Frontal cortex (tissue), 4 donors: Measurements from ENCODE around the gene AKAP6. TPM values are rescaled to one million over a fixed set of nuclear protein-coding genes. Genes with fewer than 3 reads are reported as not detected.

ENCODE experiments used
- DNase-seq, 2 donors: peaks; one replicate each; pipeline ENCODE4 v3.0.0; 2012; ENCODE audit warnings: low spot score in 2 of 2
- FAIRE-seq: peaks from 2 replicates; lab custom pipeline; 2012; peaks lifted over from hg19 to GRCh38; lab: Jason Lieb, UNC
- total RNA-seq: library from RNA; depleted of rRNA; stranded (reverse); fragments of >200 nt; gene quantifications from one replicate; pipeline ENCODE4 v1.2.3, GENCODE V29; 2014
- donor health status: control.
- donor health status: control.
- donor health status: control.

The AKAP6 gene
- total RNA-seq, 1 donor from 2014 or later, result 102 TPM

DNA sequence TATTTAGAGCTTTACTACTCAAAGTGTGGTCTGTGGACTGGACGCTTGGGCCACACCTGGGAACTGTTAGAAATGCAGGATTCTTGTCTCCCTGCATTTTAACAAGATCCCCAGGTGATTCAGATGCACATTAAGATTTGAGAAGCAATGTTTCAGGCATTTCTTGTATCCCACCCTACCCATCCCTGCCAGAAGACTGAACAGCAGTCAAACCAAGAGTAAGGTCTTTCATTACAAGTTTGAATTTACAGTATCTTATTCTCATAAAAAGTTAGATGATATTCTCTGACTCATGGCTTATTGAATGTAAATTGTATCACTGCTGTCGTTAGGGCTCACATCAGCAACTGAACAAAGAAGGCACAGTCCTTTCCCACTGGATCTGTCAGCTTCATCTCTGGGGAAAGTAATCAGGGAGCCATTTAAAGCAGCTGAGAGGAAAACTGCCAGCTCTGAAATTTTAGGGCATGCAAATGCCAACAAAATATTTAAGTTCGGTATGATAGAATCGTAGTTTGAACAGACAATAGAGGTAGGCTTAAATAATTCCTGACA lies 141.1 kb downstream of the AKAP6 start:
- DNase-seq, result no peak

GRCh38 chr14:32471181-32471580 lies 142.1 kb downstream of the AKAP6 start:
- FAIRE-seq (no peak), DNase-seq (no peak)

More for the DNA sequence above, 141.1 kb downstream of the AKAP6 start:
- FAIRE-seq, result no peak

DNA sequence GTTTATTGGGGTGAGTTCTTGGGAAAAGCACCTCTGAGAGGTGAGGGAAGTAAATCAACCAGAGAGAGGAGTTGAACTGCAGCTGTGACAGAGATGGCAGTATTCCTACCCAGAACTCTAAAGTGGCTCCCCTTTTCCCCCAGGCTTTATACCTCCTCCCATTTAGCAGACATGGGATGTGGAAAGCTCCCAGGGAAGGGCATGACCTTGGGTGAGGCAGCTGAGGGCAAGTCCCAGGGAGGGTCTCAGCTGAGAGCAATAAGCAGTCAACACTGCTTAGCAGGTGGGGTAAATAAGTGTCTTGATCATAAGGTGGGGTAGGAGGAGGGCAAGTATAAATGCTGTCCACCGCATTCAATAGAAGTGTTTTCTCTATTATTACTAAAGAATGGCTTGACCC lies 143.0 kb downstream of the AKAP6 start:
- FAIRE-seq (no peak), DNase-seq (no peak)

DNA sequence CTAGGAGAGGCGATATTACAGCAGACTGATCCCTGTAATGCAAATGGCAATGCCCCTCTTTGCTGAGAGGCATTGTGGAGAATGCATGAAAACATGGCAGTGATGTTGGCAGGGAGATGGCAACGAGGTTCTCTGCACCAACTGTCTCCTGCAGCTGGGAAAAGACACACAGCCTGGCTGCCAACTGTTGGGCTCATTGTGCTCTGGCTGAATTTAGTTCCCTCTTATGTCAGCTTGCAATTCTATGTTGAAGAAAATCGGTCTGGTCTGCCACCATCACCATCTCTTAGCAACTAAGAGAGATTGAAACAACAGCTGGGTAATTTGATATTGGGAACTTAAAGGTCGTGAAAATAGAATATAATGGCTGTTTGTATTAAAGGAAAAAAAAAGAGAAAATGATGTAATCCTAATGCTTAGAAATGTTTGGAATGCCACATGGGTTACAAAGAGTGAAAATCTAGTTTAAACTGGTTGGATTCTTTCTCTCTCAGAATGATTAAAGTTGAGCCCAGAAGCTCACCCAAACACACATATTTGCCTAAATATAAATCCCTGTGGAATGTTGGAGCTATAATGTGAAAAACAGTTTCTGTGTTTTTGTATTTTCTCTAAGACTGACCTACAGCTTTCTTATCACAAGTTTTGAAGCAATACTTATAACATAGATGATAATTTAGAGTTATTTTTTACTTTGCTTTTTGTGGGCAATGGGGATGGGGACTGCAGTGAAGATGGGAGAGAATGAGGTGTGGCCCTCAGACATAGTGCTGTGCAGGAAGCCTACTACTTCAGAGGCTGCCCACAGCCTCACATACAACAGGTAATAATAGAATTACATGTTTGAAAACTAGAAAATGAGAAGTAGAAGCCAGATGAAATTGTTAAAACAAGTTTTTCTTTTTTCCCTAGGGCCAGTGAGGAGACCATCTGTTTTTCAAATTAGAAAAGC lies 143.7 kb downstream of the AKAP6 start:
- FAIRE-seq (no peak), DNase-seq (no peak)

- FAIRE-seq (no peak), DNase-seq (no peak)
These were observed 144.4 kb downstream of the AKAP6 start for GRCh38 chr14:32473464-32473855.

DNA sequence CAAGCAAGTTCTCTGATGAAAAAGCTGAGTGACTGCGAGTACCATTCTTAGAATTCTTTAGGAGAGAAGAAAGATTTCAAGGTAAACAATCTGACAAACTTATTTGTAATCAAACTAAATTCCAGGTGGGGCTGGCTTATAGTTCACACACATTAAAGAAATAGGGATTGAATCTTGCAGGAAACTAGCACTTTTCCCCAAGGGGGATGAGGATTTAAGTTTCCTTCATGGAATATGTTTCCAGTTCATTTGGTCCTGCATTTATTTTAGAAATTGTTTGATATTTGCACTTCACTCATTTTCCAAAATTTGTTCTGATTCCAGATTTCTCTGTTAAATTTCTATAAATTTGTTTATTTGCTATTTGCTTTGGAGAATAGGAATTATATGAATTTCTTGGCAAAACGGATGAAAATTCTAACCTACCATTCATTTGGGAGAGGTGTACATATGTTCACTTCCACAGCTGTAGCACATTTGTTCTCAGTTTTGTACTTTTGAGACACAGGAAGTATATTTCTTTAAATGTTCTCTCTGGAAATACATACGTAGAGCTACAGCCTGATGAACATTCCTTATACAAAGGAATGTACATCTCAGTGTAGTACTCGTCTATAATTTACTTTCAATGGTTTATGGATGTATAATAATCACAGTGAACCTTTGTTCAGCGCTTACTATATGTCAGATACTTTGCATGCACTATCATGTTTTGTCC lies 145.5 kb downstream of the AKAP6 start:
- DNase-seq (no peak), FAIRE-seq (no peak)

GRCh38 chr14:32476532-32476931 lies 147.4 kb downstream of the AKAP6 start:
- no peak for DNase-seq
- FAIRE-seq, result no peak

GRCh38 chr14:32477396-32477795 lies 148.3 kb downstream of the AKAP6 start:
- FAIRE-seq (no peak), DNase-seq (no peak)

GRCh38 chr14:32478050-32478449 lies 149.0 kb downstream of the AKAP6 start:
- no peak for FAIRE-seq

DNA sequence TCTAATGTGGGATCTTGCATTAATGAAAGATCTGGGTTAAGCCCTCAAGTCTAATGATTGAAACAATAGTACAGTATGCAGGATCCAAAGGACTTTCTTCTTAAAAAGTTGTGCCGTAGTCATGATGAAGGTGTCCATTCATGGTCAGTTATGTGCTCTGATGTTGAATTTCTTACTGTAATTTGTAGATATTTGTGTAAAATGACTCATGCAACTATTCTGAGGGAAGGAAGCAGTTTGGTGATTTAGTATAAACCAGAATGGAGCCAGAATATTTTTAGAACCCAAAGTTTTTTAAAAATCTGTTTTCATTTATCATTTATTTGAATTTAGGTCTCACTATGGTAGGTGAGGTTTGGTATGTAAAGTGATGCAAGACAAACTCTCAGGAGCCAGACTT lies 151.2 kb downstream of the AKAP6 start:
- DNase-seq (no peak), FAIRE-seq (no peak)

More at GRCh38 chr14:32478050-32478449, 149.0 kb downstream of the AKAP6 start:
- DNase-seq, result no peak

- DNase-seq, result no peak
These were observed 152.6 kb downstream of the AKAP6 start for GRCh38 chr14:32481707-32482106.

GRCh38 chr14:32491416-32492016 lies 162.4 kb downstream of the AKAP6 start:
- DNase-seq (no peak), FAIRE-seq (no peak)

More at GRCh38 chr14:32481707-32482106, 152.6 kb downstream of the AKAP6 start:
- FAIRE-seq, result no peak

DNA sequence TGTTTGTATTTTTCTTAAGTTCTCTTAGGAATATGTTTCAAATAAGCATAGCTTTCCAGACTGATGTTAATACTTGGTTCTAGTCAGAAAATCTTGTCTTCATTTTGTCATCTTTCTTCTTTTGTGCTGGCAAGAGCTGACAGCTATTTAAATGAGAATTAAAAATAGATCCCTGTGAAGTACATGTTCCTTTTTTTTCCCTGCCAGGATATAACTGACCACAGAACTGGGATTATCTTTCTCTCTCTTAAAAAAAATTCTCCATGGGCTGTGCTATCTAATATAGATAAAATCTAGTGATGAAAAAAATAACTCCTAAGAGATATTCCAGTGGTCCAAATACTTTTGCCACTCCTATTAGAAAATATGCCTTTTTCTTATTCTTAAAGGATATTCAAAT lies 163.4 kb downstream of the AKAP6 start:
- DNase-seq (no peak), FAIRE-seq (no peak)

DNA sequence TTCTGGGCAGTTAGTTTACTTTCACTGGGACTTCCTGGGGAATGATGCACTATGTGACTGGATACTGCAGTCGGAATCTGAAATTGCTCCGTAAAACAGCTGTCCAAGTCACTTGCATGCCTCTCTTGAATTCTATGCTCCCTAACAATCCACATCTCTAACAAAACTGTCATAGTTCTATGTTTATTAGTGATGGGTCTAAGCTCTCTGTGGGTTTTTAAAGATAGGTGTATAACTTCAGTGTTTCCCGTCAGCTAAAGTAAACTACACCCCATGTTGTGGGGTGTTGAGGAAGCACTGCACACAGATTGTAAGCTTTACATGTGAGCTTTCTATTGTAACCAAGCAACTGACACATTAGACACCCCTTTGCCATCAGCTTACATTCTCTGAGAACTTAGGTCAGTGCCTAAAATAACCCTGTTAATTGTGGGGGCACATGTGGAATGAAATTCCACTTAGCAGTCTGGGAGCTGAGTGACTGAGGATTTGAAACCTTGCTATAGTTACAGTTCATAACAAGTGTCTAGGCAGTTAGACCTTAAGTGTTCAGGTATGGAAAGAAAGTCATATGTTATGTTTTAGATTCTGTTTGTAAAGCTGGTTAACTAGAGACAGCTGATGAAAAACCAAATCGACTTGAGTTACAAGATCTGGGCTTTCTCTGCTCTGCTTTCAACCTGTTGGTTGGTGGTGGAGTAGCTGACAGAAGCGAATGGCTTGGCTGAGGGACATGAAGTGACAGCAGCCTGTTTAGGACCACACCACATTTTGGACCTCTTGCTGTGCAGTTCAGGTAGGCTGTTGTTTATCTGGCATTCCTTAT lies 165.7 kb downstream of the AKAP6 start:
- DNase-seq, result no peak
- no peak for FAIRE-seq

DNA sequence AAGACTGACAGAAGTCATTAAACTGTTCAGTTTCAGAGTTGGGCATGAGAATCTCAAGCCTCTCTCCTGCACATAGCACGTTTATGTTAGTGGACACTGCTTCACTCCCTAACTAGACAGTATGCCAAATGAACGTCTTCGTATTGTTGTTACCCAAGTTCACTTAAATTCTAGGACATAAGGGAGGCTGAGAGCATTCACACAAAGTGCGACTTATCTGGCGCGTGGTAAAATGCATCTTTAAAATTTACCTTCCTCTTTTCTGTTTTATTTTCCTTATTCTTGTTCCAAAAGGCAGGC lies 166.3 kb downstream of the AKAP6 start:
- no peak for FAIRE-seq
- no peak for DNase-seq

DNA sequence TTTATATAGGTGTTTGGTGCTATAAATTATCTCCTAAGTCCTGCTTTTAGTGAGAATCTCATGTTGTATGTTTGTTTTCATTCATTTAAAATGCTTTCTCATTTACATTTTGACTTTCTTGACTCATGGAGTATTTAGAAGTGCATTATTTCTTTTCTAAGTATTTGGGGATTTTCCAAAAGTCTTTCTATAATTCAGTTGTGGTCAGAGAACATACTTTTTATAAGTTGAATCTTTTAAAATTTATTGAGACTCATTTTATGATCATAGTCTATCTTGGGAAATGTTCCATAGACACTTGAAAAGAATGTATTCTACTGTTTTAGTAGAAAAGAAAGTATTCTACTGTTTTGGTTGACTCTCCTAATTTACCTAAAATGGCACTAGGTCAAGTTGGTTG lies 168.2 kb downstream of the AKAP6 start:
- FAIRE-seq, result no peak

DNA sequence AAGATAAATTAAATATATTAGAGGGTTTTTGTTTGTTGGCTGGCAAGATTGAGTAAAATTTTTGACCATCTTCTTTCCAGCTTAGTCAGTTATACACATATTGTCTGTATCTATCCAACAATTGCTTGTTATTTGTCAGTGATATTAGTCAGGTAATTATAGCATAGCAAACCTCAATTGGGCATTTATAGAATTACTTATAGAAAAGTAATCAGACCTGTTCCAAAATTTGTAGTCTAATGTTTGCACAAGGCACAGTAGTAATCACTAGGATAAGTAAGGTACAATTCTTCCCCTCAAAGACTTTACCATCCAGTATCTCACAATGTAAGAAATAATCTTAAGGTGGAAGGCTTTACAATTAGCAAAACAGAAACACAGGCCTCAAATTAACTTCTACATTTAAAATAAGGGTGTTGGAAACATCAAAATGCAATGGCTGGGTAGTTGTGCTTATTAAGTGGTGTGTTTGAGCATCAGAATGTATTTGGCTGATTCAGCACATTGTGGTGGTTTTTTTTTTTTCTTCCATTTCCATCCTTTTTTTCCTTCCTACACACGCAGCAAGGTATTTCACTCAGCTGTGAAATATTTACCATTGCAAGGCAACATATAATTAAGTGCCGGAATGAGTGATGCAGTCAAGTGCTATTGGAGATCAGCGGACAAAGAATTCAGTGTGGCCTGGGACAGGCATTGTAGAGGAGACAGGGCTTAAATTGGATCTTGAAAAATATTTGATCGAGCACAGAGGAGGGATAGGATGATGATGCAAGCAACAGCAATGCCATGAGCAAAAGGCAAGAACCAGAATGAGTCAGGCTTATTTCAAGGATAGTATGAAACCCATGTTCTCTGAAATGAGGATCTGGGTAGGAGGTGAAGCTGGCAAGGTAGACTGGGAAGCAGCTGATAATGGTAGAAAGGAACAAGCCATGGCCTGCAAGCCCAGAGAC lies 178.2 kb downstream of the AKAP6 start:
- no peak for FAIRE-seq
- DNase-seq, result no peak

More for the DNA sequence above, 168.2 kb downstream of the AKAP6 start:
- no peak for DNase-seq

DNA sequence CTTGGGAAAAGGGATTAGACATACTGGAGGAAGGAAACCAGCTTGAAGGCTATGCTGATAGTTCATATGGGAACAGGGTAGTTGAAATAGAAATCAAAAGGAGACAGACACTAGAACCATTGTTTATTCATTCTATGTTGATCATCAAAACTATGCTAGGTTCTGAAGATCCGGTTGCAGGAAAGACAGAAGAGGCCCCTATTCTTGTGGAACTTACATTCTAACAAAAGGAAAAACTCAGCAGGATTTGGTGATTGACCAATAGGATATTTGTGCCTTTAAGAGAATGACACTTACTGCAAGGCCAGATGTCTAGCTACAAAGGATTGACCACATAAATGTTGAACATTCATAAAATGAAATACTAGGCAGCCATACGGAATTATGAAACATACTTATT lies 179.2 kb downstream of the AKAP6 start:
- FAIRE-seq (no peak), DNase-seq (no peak)
